Type B pancreatic cell (in vitro differentiated cells): ENCODE results near the gene DCN. TPM values are rescaled to one million over a fixed set of nuclear protein-coding genes. Genes with fewer than 3 reads are reported as not detected.
A peak's percentile ranks its signal among the peaks of the same experiment; 100 is the strongest.
"Not testable (repeated sequence)": the region's sequence is repeated elsewhere in the genome, so short reads cannot be mapped to it uniquely, and the experiment has no call there.

Experiments
- DNase-seq: peaks from one replicate; pipeline ENCODE4 v3.0.0; 2021; ENCODE audit warnings: mixed read lengths; ENCODE audit not compliant: unreplicated experiment; ENCODE audit errors: extremely low spot score
- H3K27ac Mint-ChIP-seq: 2 replicates; pipeline ENCODE4 v1.8.0; 2021; ENCODE audit warnings: mild to moderate bottlenecking, mixed read lengths
- H3K27me3 Mint-ChIP-seq: 2 replicates; pipeline ENCODE4 v1.8.0; 2021; ENCODE audit warnings: mixed read lengths
- H3K36me3 Mint-ChIP-seq: 2 replicates; pipeline ENCODE4 v1.8.0; 2021; ENCODE audit warnings: mixed read lengths
- H3K4me1 Mint-ChIP-seq: one replicate; pipeline ENCODE4 v1.8.0; 2021; ENCODE audit warnings: mixed read lengths; ENCODE audit not compliant: unreplicated experiment
- H3K4me3 Mint-ChIP-seq: 2 replicates; pipeline ENCODE4 v1.8.0; 2021; ENCODE audit warnings: mild to moderate bottlenecking, mixed read lengths
- H3K9me3 Mint-ChIP-seq: 2 replicates; pipeline ENCODE4 v1.8.0; 2021; ENCODE audit warnings: mixed read lengths
- CTCF ChIP-seq: fragments of 200-600 bp; sonication (generic); conservative IDR thresholded peaks from 2 replicates; pipeline ENCODE4 v1.5.0; 2021; ENCODE audit warnings: antibody characterized with exemption, mild to moderate bottlenecking
- total RNA-seq: library from RNA; stranded (reverse); gene quantifications from 2 replicates; pipeline ENCODE4 v1.2.1, GENCODE V29; 2021; ENCODE audit warnings: low replicate concordance

The DCN gene
- total RNA-seq, 1 donor from 2014 or later: 167 TPM

GRCh38 chr12:91210618-91211017 lies 28.0 kb upstream of the DCN start:
- H3K27ac Mint-ChIP-seq: no peak overlapping the region
- no peak for DNase-seq
- H3K36me3 Mint-ChIP-seq: no peaks in the 10 kb centered on the region
- H3K9me3 Mint-ChIP-seq: peaks cover 5% of the 10 kb centered on the region
- H3K27me3 Mint-ChIP-seq: no peaks in the 10 kb centered on the region
- H3K4me3 Mint-ChIP-seq: no peak overlapping the region
- H3K4me1 Mint-ChIP-seq: peaks cover 5% of the 10 kb centered on the region
- TF ChIP-seq CTCF: no peak

GRCh38 chr12:91210144-91210543 lies 27.5 kb upstream of the DCN start:
- no peaks in the 10 kb centered on the region for H3K36me3 Mint-ChIP-seq
- no peak for DNase-seq
- H3K4me1 Mint-ChIP-seq: peaks cover 8% of the 10 kb centered on the region
- H3K27ac Mint-ChIP-seq: no peak overlapping the region
- H3K27me3 Mint-ChIP-seq: no peaks in the 10 kb centered on the region
- no peak for TF ChIP-seq CTCF
- H3K9me3 Mint-ChIP-seq: peaks cover 5% of the 10 kb centered on the region
- H3K4me3 Mint-ChIP-seq: no peak overlapping the region

- H3K27me3 Mint-ChIP-seq, H3K9me3 Mint-ChIP-seq, H3K27ac Mint-ChIP-seq, DNase-seq, H3K4me1 Mint-ChIP-seq, H3K4me3 Mint-ChIP-seq, H3K36me3 Mint-ChIP-seq: not testable (repeated sequence)
These were observed 24.7 kb upstream of the DCN start for GRCh38 chr12:91207301-91207700.

GRCh38 chr12:91205811-91206210 lies 23.2 kb upstream of the DCN start:
- Mint-ChIP-seq H3K27ac (peak overlapping the region; percentile 82), H3K4me3 (no peak overlapping the region), H3K4me1 (peaks cover 8% of the 10 kb centered on the region), H3K36me3 (no peaks in the 10 kb centered on the region), H3K9me3 (peaks cover 5% of the 10 kb centered on the region), H3K27me3 (no peaks in the 10 kb centered on the region)
- DNase-seq: no peak
- TF ChIP-seq CTCF: no peak

- Mint-ChIP-seq H3K4me1 (peaks cover 8% of the 10 kb centered on the region), H3K27me3 (no peaks in the 10 kb centered on the region), H3K9me3 (peaks cover 5% of the 10 kb centered on the region), H3K4me3 (no peak overlapping the region), H3K27ac (no peak overlapping the region), H3K36me3 (no peaks in the 10 kb centered on the region)
- no peak for TF ChIP-seq CTCF
- no peak for DNase-seq
These were observed 21.8 kb upstream of the DCN start for GRCh38 chr12:91204421-91204820.

GRCh38 chr12:91203610-91204009 lies 21.0 kb upstream of the DCN start:
- Mint-ChIP-seq H3K27ac (no peak overlapping the region), H3K27me3 (no peaks in the 10 kb centered on the region), H3K9me3 (peaks cover 5% of the 10 kb centered on the region), H3K36me3 (no peaks in the 10 kb centered on the region), H3K4me1 (peaks cover 8% of the 10 kb centered on the region), H3K4me3 (no peak overlapping the region)
- no peak for DNase-seq
- TF ChIP-seq CTCF: no peak
